OCI-LY1 (cell line): Measurements from ENCODE around the gene AP2A2.

Source experiments
- CTCF ChIP-seq: fragments of 200-600 bp; sonication (generic), shearing (Covaris generic); IDR thresholded peaks from 2 replicates; pipeline ENCODE4 v1.5.1; 2017; ENCODE audit warnings: mild to moderate bottlenecking, antibody characterized with exemption, low read length, moderate library complexity, mixed read lengths
- EZH2 ChIP-seq: fragments of 200-600 bp; sonication (generic), shearing (Covaris generic); IDR thresholded peaks from 2 replicates; pipeline ENCODE4 v1.8.0; 2017; ENCODE audit warnings: borderline replicate concordance, mixed run types, mild to moderate bottlenecking, antibody characterized with exemption, low read length, moderate library complexity, mixed read lengths

GRCh38 chr11:1041149-1041467 is 115.4 kb downstream of the AP2A2 start:
- TF ChIP-seq CTCF (no peak), EZH2 (no peak)
